GM10248 (cell line): Measurements from ENCODE around the gene PAPPA2.

Experiments used
- CTCF ChIA-PET: fragments of 300-600 bp; sonication (Branson Sonifier 250); formaldehyde crosslinking; extraction: SDS; loops from one replicate; lab custom pipeline; 2021; ENCODE audit warnings: antibody characterized with exemption; lab: Yijun Ruan, JAX
- POLR2A ChIA-PET: fragments of 350-650 bp; sonication (Branson Sonifier 250); formaldehyde crosslinking; extraction: SDS; loops from one replicate; lab custom pipeline; 2020; ENCODE audit warnings: antibody characterized with exemption; lab: Yijun Ruan, JAX
- DNase-seq: peaks from one replicate; pipeline ENCODE4 v3.0.0; 2012; ENCODE audit errors: extremely low spot score
- CTCF ChIP-seq: IDR thresholded peaks from 2 replicates; pipeline ENCODE4 v1.5.1; 2012; ENCODE audit warnings: mild to moderate bottlenecking, low read depth; ENCODE audit errors: extremely low read depth, missing control alignments, control extremely low read depth

Gene PAPPA2

DNA sequence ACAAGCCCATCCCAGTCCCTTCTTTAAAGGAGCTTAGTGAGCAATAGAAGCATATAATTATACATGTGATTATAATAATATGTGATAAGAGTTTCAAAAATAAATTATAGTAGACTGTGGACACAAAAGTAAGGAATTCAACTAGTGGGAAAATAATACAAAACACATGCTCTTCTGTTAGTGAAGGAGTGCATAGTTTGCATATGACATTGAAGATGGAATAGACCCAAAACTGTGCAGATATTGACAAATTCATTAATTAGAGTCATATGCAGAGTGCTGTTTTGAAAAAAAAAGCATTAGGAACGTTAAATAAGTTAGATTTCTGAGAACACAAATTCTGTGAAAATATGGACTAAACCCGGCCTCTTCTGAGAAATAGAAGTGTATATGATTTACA lies 422.8 kb downstream of the PAPPA2 start:
- no peak for DNase-seq
- ChIA-PET CTCF (interaction anchor here (1.1 to 1.8 kb wide), 2 partner anchors 10 to 13 kb away, joined by 4 to 7 read pairs; no protein-coding TSS in a partner anchor), POLR2A (no interaction called here)
- no peak for TF ChIP-seq CTCF

GRCh38 chr1:176888471-176889032 lies 425.6 kb downstream of the PAPPA2 start:
- no peak for TF ChIP-seq CTCF
- no peak for DNase-seq
- ChIA-PET CTCF (interaction anchor here (1.2 kb wide), 1 partner anchor 328 kb away, joined by 3 read pairs; no protein-coding TSS in a partner anchor), POLR2A (no interaction called here)

DNA sequence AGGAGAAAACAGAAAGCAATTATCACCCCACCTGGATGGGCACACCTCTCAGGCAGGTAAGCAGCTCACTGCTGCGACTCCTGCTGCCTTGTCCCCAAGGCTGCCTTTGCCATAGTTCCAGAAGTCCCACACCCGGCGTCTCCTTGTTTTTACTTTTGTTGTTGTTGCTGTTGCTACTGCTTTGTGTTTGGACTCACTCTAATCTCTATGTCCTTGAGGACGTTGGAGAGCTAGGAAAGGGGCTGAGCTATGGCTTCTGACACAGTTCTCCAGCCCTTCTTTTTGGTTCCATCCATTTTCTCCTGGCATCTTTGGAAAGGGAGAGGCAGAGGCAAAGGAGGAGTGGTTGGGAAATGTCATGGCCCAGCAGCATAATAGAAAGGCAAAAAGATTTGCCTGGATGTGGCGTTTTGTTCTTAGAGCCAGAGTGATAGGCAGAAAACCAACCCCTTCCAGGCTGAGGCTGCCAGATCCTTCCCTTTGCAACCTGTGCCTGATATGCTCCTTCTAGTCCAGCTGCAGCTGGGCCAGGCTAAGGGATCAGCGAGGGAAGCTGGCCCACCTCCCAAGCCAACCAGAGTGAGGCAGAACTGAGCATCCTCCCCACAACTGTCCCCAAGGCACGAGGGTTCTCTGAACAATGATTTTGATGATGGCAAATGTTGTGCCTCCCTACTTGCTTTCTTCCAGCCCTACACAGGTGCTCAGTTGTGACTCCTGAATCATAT lies 430.8 kb downstream of the PAPPA2 start:
- no peak for DNase-seq
- no peak for TF ChIP-seq CTCF
- POLR2A ChIA-PET: no interaction called here
- CTCF ChIA-PET: interaction anchor here (1.6 to 2.5 kb wide), 5 partner anchors 14 to 333 kb away, joined by 4 to 11 read pairs (median 6); no protein-coding TSS in a partner anchor

DNA sequence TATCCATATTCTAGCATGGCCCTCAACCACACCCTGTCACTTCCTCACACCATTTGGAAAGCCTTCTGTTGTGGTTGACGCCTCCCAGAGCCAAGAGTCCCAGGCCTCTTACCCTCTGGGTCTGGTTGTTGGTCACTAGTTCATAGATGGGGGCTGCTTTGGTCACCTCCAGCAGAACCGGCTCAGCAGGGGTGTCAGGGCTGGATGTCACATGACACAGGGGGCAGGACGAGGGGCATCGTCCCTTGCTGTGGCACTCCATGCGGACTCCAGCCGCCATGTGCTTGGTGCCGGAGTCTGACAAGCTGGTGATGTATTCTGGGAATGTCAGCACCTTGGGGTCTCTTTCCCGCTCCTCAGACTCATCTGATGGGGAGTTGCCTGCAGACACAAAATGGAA lies 431.5 kb downstream of the PAPPA2 start:
- POLR2A ChIA-PET: no interaction called here

More for the DNA sequence above, 431.5 kb downstream of the PAPPA2 start:
- TF ChIP-seq CTCF: no peak
- CTCF ChIA-PET: interaction anchor here (2.2 to 2.5 kb wide), 4 partner anchors 15 to 287 kb away, joined by 4 to 11 read pairs (median 8); no protein-coding TSS in a partner anchor
- DNase-seq: no peak
